Measurements from ENCODE around the gene ETS1.

Gene ETS1

DNA sequence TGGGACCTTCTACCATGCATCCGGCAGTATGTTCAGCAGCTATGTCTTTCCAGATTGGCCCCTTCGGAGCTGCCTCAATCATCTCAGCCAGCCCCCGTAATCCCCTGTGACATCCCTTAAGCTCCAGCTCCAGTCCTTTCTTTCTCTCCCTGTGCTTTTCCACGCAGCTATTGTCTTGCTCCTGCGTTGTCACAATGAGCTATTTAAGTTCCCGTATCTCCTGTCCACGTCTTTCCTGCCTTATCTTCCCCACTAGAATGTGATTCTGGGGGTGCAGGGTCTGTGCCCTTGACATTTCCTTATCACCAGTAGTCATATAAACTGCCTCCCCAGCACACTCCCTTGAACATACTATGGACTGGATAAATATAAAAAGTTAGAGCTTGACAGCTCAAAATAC lies 5.1 kb upstream of the ETS1 start:
- DNase-seq = no peak

DNA sequence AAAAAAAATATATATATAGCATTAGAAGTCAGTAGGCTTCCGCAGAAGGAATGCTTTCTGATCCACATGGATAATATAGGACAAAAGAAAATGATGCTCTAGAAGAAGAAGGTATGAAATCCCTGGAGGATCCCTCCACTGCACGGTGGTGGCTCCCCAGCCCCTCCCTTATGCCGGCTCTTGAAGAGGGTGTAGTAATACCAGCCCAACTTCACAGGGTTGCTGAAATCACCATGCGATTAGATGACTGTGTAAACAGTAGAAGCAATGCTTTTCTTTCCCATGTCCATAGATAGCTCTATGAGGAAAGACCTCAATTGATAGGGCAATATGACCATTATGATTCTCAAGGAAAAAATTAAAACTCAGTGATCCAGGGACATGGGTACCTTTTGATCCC lies 3.2 kb upstream of the ETS1 start:
- DNase-seq = no peak

DNA sequence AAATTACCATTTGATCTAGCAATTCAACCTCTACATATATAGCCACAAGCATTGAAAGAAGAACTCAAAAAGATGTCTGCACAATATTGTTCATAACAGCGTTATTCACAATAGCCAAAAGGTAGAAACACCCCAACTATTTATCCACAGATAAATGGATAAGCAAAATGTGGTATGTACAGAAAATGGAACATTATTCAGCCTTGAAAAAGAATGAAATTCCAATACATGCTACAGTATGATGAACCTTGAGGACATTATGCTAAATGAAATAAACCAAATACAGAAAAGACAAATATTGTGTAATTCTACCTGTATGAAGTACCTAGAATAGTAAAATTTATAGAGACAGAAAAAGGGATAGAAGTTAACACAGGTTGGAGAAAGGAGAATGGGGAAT lies 2.6 kb upstream of the ETS1 start:
- no peak for DNase-seq

DNA sequence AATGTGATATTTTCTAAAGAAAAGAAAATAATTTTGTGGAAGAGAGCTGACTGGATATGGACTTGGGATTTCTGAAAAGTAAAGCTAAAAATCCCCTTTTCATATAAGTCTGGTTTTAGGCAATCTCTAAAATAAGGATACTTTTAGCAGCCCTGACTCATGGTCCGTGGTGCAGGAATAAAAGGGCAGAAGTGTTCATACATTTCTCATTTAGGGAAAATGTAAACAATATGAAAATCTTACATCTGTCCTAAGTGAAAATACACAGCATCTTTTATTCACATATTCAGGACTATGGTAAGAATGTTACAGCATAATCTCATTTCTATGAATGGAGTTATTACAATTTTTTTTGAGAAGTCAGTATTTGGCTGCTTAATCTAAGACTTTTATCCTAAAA lies 735 bp upstream of the ETS1 start:
- DNase-seq = no peak

DNA sequence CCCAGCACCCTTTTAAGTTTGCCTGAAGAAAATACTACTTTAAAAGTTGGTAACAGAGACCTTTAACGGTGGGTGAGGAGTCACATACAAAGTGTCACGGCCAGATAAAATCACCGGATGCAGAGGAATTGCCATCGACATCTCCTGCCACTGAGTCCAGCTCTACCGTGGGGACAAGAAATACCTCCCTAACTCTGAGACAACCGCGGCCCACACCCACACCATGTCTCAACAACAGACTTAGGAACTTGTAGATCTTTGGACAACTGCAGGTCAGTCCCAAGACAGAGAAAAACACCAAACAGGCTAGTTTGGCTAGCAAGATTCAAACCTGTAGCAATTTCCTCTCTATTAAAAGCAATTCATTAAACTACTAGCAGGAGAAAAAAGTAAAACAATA lies 669 bp downstream of the ETS1 start:
- no peak for DNase-seq

DNA sequence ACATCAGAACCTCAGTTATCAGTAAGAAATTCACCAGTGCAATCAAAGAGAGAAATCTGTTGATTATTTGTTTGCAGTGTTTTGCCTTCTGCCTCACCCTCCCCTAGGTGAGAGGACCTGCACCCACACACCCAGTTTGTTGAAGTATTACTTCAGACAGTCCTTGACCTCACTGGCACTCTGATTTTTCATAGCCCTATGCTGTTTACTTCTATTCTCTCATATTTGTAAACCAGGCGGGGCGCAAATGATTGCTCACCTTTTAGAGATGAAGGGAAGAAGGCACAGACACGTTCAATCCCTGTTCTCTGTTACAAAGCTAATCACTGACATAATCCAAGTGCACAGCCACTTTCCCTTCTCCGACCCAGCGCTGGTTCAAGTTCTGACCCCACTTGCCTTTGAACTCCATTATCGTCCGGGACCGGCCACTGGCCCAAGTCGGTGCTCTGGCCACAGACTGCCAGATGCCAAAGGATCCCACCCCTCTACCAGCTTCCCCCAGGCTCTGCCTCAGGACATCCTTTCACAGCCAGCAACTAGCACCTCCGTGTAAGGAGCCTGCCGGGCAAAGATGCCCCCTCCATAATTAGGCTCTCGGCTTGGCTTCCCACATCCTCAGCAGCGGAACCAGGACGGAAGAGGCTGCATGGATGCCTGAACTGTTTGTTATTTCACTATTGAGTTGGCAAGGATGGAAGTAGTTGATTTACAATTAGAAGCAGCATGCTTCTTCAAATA lies 1.7 kb downstream of the ETS1 start:
- DNase-seq = no peak

DNA sequence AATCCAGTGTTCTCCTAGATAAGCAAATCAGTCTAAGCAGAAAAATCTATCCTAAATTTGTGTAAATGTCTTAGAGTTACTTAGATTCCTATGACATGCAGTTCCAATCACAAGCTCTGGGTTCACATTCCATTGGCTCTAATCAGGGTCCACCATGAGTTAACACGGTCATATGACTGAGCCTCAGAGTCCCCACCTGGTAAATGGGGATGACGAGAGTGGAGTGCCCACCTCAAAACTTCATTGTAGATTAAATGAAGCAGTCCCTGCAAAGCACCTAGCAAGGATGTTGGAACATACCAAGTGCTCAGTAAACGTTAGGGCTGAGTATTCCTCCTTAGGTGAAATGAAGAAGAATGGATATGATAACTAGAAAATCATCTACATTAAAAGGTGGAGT lies 3.1 kb downstream of the ETS1 start:
- no peak for DNase-seq

DNA sequence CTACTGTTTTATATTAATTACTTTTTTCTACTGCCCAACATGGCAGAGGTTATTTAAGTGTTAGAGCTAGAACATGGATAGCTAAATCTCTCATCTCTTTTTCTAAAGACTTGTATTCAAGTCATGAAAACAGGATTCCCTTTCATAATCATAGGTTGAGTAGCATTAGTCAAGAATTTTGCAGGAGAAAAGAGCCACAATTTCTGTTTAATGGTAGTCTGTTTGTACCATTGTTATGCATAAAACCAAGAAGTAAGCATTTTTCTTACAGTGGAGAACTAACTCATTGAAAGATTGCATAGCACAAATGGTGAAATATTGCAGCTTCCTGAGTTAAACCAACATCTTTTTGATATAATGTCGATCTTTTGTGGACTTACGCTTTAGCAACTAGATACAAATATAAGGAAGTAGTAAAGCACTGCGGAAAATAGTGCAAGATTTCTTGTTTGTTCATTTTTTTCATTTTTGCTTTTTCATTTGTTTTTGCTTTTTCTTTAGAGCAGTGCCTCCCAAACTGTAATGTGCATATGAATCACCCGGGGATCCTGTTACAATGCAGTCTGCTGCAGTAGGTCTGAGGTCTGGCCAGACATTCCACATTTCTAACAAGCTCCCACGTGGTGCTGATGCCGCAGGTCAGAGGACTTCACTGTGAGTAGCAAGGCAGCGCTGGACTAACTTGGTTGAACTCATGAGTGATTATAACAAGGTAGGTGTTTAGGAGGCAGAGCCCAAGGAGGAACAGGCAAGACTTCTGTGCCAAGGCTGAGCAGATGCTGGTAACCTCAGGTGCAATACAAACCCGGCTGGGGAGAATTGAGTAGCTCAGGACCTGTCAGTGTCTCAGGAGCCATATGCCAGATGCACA lies 4.6 kb downstream of the ETS1 start:
- no peak for DNase-seq

DNA sequence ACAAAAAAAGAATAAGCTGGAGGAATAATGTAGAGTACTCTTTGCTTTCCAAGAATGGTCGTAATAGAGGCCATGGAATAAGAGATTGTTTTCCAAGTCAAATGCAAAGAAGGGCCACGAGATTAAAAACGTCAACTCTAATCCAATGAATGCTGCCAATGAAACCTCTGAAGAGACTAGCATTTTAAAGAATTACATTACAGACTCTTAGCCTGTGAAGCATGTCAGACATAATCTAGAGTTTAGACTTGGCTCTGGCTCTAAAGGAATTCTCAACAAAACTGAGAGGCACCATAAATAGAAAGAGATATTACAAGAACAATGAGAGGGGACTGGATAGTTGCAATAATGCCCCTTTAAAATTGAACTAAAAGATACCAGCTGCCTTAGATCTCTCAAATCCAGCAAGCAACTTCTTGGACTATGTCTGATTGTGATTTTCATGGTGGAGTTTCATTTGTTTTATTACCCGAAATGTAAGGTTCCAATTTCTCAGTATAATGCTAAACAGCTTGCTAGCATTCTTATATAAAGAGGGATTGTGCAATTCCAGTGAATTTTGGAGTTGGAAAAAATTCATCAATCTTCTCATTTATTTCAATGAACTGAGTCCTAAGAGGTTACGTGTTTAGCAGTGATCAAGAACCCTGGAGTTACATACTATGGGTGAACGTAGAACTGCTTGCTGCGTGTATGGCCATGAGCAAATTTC lies 5.6 kb downstream of the ETS1 start:
- no peak for DNase-seq

DNA sequence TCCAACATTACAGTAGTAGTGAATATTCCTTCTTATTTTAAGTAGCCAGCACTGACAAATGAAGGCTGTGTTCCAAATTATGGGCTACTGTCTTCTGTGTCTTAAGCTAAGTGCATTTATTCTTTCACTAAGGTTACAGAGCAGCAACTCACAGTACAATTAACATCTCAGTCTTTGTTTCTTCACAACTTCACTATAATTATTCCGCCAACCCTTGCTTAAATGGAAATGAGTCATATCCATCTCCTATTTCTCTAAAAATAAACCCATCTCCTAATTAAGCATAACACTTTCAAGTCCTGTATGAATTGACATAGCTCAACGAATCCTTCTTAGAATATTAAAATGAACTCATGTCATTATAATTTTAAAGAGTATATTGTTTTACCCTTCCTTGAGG lies 6.7 kb downstream of the ETS1 start:
- no peak for DNase-seq

DNA sequence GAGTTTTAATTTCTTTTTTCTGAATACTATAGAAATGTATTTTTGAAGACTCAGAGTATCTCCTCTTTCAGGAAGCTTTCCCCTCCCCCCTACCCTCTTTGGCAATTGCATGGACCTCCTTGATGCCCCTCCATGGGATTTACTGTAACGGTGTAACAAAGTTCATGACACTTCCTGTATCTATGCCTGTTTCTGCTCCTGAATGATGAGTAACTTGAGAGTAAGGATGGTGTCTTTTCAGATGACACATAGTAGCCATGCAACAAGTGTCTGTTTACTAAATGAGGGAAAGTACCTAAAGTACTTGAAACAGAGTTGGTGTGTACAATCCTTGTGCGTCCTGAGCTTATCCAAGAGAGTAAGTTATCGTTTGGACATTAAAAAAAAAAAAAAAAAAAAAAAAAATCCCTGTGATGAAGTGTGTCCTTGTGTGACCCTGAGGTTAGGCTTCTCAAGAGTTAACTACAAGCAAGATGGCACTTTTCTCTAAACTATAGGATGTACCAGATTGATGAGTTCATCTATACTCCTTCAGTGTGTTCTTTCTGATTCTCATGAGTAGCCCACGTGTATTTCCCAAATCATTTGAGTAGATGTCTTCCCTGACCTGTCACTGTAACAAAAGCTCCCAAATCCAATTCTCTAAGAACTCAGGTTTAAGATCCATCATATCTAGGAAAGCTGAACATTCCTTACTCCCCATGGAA lies 7.4 kb downstream of the ETS1 start:
- DNase-seq = peak in 1 of 2 experiments; percentile 28

DNA sequence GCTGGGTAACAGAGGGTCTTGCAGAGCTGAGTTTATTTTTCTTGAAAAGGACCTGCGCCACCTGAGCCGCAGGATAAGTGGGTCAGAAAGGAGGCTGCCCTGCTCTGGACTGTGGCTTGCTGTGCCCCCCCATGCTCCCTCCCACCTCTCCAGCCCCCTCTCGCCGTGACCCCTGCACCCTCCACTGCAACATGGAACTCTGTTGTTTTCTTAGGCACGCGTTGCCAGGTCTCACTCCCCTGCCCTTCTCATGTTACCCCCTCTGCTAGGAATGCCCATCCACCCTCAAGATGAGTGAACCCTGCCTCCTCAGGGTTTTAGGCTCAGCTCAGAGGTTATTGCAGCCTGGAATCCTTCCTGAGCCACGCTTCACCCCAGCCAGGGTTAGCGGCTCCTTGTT lies 10.8 kb downstream of the ETS1 start:
- DNase-seq = no peak

DNA sequence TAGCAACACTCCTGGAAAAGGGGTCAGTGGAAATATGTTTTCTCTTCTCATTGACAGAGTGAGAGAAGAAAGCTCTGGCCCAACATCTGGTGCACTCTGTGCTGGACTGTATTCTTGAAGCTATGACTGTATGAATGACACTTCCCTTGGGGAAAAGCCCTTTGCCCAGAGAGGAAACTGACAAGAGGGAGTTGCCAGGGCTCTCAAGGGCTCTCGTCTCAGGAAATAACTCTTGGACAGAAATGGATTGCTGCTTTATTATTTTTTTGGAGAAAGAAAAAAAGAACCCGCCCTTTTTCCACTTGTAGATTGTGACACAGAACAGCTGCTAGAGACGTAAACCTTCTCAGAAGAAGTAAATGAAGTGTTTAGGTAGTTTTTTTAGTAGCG lies 11.4 kb downstream of the ETS1 start:
- no peak for DNase-seq

DNA sequence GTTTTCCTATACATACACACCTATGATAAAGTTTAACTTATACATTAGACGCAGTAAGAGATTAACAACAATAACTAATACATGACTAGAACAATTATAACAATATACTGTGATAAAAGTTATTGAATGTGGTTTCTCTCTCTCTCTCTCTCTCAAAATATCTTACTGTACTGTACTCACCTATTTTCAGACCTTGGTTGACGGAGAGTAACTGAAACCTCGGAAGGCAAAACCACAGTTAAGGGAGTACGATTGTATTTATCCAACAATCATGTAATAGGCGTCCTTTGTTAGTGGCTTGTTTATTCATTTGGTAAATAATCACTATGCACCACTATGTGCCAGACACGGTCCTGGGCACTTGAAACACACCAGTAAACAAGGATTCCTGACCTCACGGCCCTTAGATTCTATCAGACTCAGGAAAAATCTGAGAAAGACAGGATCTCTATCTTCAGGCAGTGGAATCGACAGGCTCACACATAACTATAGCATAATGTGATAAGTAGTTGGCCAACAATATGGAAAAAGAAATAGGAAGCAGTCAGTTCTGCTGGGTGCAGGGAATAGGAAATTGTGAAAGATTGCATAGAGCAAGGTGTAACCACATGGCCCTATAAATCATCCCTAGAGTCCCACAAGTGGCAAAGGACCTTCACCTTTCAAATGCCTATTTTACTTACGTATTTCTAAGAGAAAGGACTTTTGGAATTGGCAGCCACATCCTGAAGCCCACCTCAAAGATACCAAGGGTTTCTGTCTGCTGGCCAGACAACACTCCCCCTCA lies 12.0 kb downstream of the ETS1 start:
- DNase-seq = no peak

DNA sequence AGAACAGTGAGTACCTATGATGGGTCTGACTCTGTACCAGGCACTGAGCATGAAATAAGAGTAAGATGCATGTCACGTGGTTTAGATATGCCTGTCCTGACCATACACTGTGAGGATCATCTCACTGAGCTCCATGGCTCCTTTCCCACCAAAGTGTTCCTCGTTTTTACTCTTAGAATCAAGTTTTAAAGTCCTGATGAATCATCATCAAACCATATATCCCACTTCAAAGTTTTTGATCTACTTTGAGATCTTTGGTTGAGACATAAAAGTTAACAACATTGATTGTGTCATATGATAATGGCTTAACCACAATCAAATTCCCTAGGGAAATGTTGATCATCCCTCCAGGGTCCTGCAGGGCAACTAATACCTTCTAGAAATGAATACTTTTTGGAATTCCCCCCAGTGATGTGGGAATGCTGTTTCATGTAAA lies 12.8 kb downstream of the ETS1 start:
- DNase-seq = no peak

DNA sequence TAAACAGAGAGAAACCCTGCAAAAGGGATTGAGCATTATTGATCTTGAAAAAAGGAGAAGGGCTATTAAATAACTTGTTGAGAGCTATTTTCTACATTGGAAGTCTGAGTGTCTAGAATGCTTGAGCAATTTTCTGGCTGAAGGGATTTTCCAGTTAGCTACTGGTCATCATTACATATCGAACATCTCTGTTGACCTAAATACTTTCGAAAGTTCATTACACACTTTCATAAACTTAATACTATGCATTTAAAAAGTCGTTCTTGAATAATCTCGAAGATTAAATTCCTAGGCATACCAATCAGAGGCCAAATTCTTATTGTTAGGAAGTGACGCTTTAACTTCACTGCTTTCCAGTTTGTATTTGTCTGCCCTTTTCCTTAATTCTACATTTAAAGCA lies 13.7 kb downstream of the ETS1 start:
- DNase-seq = no peak

DNA sequence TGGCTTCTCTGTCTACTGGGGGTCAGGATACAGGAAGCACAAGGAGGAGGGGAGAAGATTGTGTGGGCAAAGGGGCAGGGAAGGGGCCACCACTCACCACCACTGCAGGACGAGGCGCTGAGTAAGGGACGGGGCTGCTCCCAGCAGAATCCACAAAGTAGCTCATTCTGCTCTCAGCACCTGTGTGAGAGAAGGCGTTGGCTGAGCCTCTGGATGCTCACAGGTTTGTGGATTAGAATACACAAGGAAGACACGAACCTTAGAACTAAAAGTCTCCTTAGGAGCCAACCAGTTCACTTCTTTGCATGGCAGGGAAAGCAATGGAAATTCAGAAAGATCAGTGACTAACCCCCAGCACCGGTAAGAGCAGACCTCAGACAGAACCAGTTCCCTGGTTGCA lies 14.4 kb downstream of the ETS1 start:
- DNase-seq = no peak

DNA sequence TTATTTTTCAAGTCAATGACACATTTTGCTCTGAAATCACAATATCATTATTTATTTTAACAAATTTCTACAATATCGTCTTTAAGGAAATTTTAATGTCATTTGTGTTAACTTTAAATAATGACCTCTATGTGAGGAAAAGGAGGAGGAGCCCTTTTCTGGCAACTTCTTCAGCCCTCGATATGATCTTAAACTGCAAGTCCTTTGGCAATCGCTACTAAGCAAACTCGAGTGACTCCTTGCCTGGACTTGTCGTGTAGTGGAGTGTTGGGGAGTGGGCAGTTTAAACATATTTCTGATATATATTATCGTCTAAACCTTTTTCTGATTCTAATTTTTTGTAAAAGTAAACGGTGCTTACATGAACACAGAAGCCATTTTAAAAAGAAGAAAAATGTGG lies 16.7 kb downstream of the ETS1 start:
- DNase-seq = no peak

DNA sequence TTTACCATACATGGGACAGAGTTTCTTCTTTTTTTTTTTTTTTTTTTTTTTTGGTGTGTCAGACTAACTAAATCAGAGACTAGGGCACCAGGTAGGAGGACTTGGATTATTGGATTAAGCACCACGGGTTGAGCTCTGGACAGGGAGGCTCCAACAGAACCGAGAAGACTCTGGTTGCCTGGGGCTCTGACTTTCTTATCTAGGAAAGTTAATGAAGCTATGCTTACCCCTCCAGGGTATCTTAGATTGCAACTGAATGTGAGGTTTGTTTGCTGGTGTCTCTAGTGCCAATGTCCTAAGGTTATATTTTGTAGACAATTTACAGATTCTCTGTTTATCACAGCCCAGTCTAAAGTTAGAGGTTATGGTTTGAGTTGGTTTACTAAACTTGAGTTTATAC lies 18.1 kb downstream of the ETS1 start:
- no peak for DNase-seq

DNA sequence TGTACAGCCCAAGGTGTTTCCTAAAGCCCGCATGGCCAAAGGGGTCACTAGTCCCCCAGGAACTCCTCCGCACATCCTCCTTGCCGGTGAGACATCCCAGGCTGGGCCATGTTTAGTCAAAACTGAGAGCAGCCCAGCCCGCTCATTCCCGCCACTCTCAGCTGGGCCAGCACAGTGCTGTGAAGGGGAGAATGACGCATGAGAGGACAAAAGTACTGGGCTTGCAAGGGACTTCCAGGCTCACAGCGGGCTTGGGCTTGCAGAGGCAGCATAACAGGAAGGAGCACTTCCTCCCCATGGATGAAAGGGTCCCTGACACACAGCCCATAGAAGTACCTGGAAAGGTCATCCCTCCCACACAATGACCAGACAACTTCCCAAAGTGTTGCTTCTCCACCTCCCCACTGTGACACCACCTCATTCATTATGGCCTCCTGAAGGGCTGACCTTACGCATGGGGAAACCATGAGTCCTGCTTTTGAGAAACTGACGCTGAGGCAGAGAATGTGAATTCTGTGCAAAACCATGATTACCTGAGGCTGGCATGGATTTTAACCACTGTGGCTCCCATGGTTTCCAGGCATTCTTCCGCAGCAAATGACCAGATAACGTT lies 19.1 kb downstream of the ETS1 start:
- DNase-seq = no peak

DNA sequence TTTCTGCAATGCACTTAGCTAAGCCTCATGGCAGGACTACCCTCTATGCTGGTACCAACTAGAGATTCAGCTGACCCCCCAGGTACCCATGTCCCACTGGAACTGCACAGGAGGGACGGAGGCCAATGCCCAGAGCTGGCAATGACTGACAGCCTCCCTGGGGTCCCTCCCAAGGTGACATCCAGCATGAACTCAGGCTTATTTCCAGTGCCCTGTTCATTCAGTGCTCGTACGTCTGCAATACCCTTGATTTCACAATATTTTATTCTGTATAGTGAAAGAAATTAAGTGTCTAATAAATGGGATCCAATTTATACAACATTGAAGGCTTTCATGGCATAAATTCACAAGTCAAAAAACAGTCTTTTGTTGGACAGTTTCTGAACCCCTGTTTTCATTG lies 20.2 kb downstream of the ETS1 start:
- DNase-seq = no peak

DNA sequence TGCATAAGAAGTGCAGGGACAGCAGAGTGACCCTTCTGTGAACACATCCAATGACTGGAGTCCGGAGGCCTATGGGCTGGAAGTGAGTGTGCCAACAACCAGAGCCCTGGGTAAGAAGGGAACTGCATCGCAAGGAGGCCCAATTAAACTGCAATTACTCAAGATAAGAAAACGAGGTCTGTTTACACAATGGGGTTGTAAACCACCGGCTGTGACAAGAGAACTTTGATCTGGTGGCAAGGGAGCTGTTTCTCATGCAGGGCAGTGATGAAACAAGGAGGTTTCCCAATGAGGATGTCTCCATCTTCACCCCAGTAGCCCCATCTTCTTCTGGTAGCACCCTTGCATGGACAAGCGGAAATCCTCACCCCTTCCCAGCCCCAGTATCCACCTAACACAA lies 21.5 kb downstream of the ETS1 start:
- no peak for DNase-seq
